ENCODE results near the gene PFDN6. TPM values are rescaled to one million over a fixed set of nuclear protein-coding genes. Genes with fewer than 3 reads are reported as not detected.

The PFDN6 gene
- total and polyA plus RNA-seq, 9 of the 15 experiments (the other 6 are each of a cell fraction or from before 2014, with no cell fraction given) = 6.8 to 475 (median 216) TPM

- TF ChIP-seq CLOCK (CRISPR knock-in tag; IDR thresholded peaks at IDR 0.05; ENCODE audit: borderline replicate concordance) (no peak), ZNF518B (CRISPR knock-in tag; IDR thresholded peaks at IDR 0.05) (no peak), MEF2A (IDR thresholded peaks at IDR 0.05; ENCODE audit: control insufficient read depth, low read depth, low read length) (no peak), NFYB (IDR thresholded peaks at IDR 0.05; ENCODE audit: extremely low read depth, insufficient read length) (no peak), TARDBP (IDR thresholded peaks at IDR 0.05) (no peak), SRSF9 (IDR thresholded peaks at IDR 0.05; ENCODE audit: borderline replicate concordance, low read depth, low read length) (no peak), ATF3 (IDR thresholded peaks at IDR 0.05) (no peak), ATF3 (CRISPR knock-in tag; conservative IDR thresholded peaks at IDR 0.05) (no peak), ZNF165 (CRISPR knock-in tag; IDR thresholded peaks at IDR 0.05; ENCODE audit: borderline replicate concordance) (no peak), RCOR1 (IDR thresholded peaks at IDR 0.05; ENCODE audit: borderline replicate concordance in 1 of 2, low read depth in 2 of 2, low read length in 2 of 2) (no peak)
Observed at GRCh38 chr6:33254591-33254990, 34.8 kb upstream of the PFDN6 start (continued).

Measured in K562 (cell line).